HG03342 (cell line): ENCODE results near the gene IFRD1.

Experiments
- ATAC-seq: cut with Tn5 transposase; IDR thresholded peaks from one replicate; pipeline ENCODE4 v1.9.1; 2021; ENCODE audit warnings: mild to moderate bottlenecking, moderate library complexity; ENCODE audit not compliant: unreplicated experiment

Gene IFRD1

DNA sequence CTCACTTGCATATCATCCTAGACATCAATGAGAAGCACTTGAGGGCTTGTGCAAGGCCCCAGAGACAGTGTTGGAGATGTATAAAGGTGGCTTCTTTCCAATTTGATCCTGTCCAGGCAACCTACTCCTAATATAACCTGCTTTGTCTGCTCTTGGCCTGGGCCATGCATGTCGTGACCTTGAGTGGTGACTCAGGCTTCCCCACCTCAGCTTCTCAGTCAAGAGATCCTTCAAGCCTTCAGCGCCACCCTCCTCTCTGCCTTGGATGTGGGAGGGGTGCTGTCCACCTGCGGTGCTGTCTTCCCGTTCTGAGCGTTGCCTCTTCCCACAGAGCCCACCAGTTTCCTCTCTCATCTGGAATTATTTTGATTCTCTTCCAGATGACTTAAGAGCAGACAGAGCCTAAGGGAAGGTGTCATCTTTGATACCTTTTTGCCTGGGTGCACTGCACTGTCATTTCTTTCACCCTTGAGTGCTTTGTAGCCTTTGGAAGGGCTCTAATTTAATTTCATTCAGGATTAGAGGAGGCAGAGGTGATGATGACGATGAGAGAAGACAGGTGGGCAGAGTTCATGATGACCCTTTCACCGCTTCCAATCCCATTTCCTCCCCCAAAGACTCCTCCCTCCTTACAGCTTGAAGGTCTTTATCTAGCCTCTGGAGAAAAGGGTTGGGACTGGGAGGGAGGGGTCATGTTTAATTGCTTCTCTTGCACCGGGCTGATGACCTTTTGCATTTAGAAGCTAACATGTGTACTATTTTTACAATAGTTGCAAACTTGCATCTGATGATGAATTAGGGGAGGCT lies 37.4 kb downstream of the IFRD1 start:
- no peak for ATAC-seq

DNA sequence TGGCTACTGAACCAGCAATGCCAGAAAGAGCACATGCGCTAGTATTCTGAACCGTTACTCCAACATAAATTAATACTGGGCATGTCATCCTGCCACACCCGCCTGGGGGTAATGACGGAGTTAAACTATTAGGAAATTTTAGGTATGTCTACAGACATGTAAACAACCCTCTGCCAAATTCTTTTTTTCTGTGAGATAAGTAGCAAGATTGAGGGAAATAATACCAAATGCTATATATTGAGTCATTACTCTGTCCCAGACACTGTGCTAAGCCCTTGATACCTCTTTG lies 37.9 kb downstream of the IFRD1 start:
- ATAC-seq: no peak

- ATAC-seq: no peak
Observed at GRCh38 chr7:112492186-112492585, 41.9 kb downstream of the IFRD1 start.

- ATAC-seq: no peak
Observed at GRCh38 chr7:112494656-112495055, 44.4 kb downstream of the IFRD1 start.

GRCh38 chr7:112495156-112495788 lies 45.0 kb downstream of the IFRD1 start:
- no peak for ATAC-seq

DNA sequence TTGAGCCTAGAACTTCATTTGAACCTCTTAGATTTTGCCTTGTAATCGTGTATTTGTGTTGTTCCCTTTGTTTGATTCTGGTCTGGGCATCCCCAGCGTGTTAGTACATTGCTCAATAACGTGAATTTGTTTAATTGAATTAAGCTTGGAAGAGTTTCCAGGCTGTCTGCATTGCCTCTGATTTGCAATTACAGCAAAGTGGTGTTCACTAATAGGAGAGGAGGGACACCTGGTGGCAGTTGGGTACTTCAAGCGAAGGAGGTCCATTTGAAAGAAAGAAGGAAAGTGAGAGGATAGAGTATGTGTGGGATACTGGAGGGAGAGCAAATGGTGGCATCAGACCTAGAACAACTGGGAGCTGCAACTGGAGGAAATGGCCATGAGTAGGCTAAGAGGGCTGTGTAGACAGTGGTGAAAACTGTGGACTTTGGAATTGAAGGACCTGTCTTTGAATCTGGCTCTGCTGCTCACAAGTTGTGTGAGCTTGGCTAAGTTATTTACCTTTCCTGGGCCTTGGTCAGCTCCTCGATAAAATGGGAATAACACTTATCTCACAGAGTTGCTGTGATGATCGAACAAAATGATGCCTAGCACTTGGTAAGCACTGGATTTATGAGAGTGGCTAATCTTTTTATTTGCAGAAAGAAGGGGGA lies 45.7 kb downstream of the IFRD1 start:
- peak; percentile 59 for ATAC-seq

DNA sequence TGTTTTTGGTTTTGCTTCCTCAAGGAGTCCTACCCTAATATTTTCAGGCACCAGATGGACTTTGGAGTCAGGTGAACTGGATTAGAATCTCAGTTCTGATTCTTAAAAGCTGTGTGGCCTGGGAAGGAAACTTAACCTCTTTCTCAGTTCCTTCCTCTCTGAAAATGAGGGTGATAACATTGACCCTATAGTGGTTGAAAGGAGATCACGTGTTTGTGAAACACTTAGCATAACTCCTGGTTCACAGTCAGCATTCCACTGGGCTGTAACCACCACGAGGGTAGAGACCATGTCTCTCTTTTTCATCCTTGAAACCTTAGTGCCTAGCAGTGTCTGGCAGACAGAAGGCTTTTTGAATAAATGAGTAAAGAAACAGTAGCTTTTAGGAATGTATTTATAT lies 47.2 kb downstream of the IFRD1 start:
- ATAC-seq: peak; percentile 56

DNA sequence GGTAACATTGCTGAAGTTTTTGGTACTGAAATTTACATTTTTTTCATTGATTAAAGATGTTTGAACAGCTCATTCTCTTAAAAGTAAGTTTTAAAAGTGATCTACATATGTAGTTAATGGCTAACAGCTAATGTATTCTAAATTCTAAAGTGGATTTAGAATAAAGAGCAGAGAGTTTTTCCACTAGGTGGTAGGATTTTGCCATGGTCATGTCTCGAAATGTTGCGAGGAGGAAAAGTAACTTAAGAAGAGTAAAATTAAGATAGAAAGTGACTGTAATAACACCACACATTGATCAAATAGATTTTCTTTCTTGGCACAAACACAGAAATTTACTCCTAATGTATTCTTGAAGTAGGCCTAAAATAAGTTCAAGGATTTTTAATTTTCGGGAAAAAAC lies 50.4 kb downstream of the IFRD1 start:
- no peak for ATAC-seq

DNA sequence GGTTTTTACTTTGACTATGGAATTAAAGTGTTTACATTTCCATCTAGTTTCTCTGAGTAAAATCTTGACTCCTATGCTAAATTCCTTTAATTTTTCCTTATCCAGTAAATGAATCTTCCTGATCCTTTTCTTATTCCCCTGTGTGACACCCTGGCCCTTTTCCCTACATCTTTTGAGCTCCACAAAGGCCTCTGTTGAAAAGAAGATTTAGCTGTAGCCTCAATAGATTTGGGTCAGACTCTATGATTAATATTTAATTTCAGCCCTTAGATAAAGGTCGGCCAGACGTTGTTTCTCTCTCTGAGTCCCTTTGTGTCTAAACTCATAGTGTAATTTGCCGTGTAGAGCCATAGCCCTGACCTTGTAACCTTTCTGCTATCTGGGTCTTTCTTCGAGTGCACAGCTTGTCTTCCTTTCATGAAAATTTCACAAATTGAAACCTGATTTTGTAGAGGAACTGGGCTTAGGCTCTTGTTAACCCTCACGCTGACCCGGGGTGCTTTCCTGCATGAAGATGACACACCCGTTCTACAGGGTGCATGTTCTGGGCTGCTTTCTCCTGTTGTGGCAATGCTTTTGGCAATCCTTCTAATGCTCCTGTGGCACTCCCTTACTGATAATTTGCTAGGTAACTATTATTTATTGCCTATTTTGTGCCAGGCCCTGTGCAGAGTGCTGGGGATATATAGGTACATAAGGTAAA lies 51.7 kb downstream of the IFRD1 start:
- ATAC-seq: no peak

GRCh38 chr7:112502700-112503099 lies 52.4 kb downstream of the IFRD1 start:
- ATAC-seq: no peak

- ATAC-seq: no peak
Observed at GRCh38 chr7:112503361-112503972, 53.2 kb downstream of the IFRD1 start.

- ATAC-seq: no peak
Observed at GRCh38 chr7:112504093-112504695, 53.9 kb downstream of the IFRD1 start.

DNA sequence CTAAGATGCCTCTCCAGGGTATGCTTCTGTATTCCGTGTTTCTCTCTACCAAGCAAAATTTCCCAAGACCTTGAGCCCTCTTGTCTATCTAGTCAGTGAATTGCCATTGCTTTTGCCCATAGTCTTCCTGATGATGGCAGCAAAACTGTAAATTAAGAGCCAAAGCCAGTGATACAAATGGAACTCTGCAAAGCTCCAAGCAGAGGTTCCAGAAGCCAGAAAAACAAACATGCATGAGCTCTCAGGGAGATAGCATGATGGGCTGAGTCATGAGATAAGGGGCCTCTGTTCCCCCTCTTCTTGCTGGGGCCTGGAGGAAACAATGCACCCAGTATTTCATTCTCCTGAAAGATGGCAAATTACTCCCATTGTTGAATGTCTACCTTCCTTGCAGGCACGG lies 55.2 kb downstream of the IFRD1 start:
- ATAC-seq: no peak

DNA sequence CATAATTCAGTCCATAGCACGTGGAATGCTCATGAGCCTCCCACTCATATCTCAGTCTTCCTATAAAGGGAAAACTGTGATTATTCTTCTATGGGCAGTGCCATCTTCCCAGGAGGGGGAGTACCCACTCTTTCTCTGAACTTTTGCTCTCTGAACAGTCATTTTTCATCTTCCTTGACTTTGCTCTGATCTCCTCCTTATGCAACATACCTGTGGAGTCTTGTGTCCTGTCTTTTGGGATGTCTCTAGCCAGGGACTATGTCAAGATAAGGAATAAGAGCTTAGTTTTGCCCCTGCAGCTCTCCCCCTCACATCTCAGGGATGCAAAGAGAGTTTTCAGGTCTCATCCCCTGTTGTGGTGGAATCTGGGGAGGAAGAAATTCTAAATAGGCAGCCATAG lies 58.1 kb downstream of the IFRD1 start:
- no peak for ATAC-seq

DNA sequence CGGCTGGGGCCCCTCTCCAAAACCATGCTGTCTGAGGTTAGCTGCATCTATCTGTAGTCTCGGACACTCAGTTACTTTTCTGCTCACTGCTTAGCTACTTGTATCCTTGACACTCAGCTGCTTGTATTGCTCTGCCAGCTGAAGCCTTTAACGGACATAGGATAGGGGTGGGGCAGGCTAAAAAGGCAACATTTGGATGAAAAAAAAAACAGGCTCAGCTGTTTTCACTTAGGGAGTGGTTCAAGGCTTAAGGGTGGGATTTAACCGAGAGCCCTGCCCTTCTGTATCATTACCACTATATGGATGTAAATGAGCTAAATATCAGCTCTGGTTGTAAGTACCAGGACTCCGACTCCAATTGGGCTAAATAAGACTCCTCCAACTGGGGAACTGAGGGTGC lies 59.1 kb downstream of the IFRD1 start:
- ATAC-seq: no peak

DNA sequence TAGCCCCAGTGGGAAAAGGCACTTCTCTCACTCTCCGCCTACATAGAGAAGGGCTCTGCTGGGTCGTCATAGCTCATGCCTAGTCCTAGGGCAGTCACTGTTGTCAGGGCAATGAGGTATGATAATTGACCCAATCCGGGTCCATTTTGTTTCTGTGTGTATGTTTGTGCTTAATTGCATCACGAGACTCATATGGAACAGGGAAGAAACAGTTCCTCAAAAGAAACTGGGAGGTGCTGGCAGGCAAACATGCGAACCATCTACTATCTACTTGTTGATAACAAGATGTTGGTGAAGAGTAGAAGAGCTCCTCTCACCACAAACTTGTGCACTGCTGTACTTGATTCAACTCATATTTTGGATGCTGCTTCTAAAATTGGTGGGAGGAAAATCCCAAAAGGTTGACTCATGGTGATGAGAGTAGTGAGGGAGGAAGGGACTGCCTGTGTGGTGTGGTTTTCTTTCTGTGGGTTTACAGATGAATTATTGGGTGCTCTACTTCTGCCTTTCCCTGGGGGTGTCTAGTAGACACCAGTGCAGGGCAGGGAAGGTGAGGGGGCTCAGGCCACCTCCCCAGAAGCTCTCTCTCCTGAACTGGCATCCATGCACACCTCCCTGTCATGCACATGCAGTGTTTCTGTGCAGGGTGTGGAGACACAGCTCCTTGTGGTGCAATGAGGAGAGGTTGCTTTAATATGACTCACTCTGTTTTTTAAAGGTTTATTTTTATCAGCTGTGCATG lies 59.9 kb downstream of the IFRD1 start:
- peak; percentile 55 for ATAC-seq

GRCh38 chr7:112510743-112511110 lies 60.5 kb downstream of the IFRD1 start:
- ATAC-seq: no peak

DNA sequence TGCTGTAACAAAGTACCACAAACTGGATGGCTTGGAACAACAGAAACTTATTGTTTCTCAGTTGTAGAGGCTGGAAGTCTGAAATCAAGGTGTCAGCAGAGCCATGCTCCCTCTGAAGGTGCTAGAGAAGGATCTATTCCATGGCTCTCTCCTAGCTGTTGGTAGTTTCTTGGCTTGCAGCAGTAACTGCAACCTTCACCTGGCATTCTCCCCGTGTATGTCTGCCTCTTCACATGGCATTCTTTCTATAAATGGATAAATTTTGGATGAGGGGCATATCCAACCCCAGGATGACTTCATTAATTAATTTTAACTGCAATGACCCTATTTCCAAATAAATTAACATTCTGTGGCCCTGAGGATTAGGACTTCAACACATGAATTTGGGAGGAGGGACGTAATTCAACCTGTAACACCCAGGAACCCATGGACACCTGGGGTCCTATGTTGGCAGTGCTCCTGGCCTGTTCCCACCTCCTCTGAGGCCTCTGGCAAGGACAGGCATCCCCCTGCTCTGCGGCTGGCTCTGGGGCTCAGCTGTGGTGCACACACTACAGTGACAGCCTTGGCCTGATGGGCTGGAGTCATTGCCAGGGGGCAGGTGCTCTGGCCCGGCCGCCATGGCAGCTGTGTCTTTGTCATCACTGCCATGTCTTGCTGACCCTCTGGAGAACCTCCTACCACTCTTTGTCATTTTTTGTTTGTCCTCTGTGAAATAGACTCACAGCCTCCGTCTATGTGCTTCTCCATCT lies 61.4 kb downstream of the IFRD1 start:
- ATAC-seq: no peak

DNA sequence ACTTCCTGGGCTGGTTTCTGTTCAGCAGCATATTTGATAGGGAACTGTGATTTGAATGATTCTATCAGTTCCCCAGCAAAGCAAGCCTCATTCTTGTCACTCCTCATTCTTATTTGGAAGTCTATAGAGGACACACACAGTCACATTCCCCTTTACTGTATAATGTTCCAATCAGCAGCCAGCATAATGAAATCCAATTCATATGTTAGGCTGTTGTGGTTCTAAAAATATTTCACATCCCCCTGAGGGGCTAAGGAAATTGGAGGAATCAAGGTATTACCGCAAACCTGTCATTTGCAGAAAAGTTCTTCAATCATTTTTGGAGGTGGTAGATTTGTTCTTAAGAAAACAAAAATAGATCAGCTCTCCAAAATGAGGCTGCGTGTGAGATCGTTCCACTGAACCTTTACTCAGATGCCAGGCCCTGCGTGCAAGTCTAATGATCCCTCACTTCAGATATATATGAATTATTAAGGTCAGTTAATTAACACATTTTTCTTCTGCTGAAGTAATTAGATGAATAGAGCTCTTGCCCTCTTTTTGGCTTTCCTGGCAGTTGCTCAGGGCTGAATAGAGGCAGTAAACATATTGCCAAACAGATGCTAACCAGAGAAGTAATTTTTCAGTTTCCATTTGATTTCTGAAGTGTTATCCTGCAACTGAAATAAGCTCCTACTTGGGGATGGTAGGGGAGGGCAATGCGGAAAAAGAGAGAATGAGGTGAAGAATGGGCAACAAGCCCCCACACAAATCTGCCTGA lies 62.4 kb downstream of the IFRD1 start:
- ATAC-seq: no peak
